K562 (cell line): Measurements from ENCODE around the gene ARPC2. TPM values are rescaled to one million over a fixed set of nuclear protein-coding genes. Genes with fewer than 3 reads are reported as not detected.
A peak's percentile ranks its signal among the peaks of the same experiment; 100 is the strongest.

Experiments
- GTF2F1 ChIP-seq: IDR thresholded peaks from 2 replicates; pipeline ENCODE4 v1.6.1; 2011; ENCODE audit warnings: low read depth, low read length, improper control_type of control experiment
- PPARD ChIP-seq: fragments of 250-450 bp; sonication (Bioruptor Pico); IDR thresholded peaks from 2 replicates; pipeline ENCODE4 v1.8.0; 2022; ENCODE audit warnings: inconsistent platforms, mild to moderate bottlenecking, moderate library complexity
- RAD21 ChIP-seq, 2 experiments: fragments of 250-450 bp in 1 of 2; fragments of 450-650 bp in 1 of 2; sonication (Bioruptor Pico) in 1 of 2; formaldehyde crosslinking in 1 of 2; IDR thresholded peaks in 1 of 2; conservative IDR thresholded peaks in 1 of 2; 2 replicates each; pipeline versions ENCODE4 v1.4.0 to v1.8.0; 2020 to 2022; ENCODE audit warnings: mild to moderate bottlenecking in 2 of 2, moderate library complexity in 1 of 2
- SIX5 ChIP-seq, 2 experiments: IDR thresholded peaks; 2 replicates each; pipeline ENCODE4 v1.6.1; 2011; ENCODE audit warnings: low read length in 2 of 2, borderline replicate concordance in 1 of 2, low read depth in 1 of 2, mild to moderate bottlenecking in 1 of 2, moderate library complexity in 1 of 2; ENCODE audit not compliant: insufficient read depth in 1 of 2
- SMAD2 ChIP-seq: fragments of 150-350 bp; IDR thresholded peaks from 2 replicates; pipeline ENCODE4 v1.6.1; 2014; ENCODE audit warnings: low read depth, mild to moderate bottlenecking, low read length
- SMARCA4 ChIP-seq: fragments of 450-650 bp; IDR thresholded peaks from 2 replicates; pipeline ENCODE4 v1.6.1; 2016
- ZNF263 ChIP-seq: sonication (generic); formaldehyde crosslinking; IDR thresholded peaks from 2 replicates; pipeline ENCODE4 v1.8.0; 2022; ENCODE audit warnings: mild to moderate bottlenecking, missing genetic modification reagents, borderline replicate concordance
- ZNF408 ChIP-seq: fragments of 250-450 bp; sonication (Bioruptor Pico); IDR thresholded peaks from 2 replicates; pipeline ENCODE4 v1.4.0; 2020; ENCODE audit warnings: low read depth, mild to moderate bottlenecking, moderate library complexity
- ZNF785 ChIP-seq: fragments of 250-450 bp; sonication (Bioruptor Pico); IDR thresholded peaks from 2 replicates; pipeline ENCODE4 v1.4.0; 2020; ENCODE audit warnings: mild to moderate bottlenecking
- polyA plus RNA-seq, 8 experiments: library from polyadenylated mRNA; depleted of rRNA in 4 of 8; stranded (reverse) in 5 of 8; unstranded in 3 of 8; fragments of >200 nt; fragmentation: Nextera tagmentation in 2 of 8; fragmentation: Illumina TruSeq in 1 of 8; extraction: Ambion mirVana in 2 of 8; extraction: Trizol in 1 of 8; gene quantifications; 2 replicates each; pipeline versions ENCODE4 v1.2.1 to v1.2.3, GENCODE V29; 2011 to 2014; ENCODE audit warnings: inconsistent platforms in 1 of 8, missing spikeins in 1 of 8
- total RNA-seq, 7 experiments: library from RNA; depleted of rRNA in 6 of 7; stranded (reverse); fragments of >200 nt in 6 of 7; fragmentation: Illumina TruSeq in 2 of 7; extraction: Trizol in 2 of 7; gene quantifications; 2 replicates each; pipeline versions ENCODE4 v1.2.1 to v1.2.3, GENCODE V29; 2011 to 2021; ENCODE audit warnings: low replicate concordance in 1 of 7
- TF ChIP-seq, protein P1 (sequence below): fragments of 450-650 bp; IDR thresholded peaks from 2 replicates; pipeline ENCODE4 v1.6.1; 2018; ENCODE audit not compliant: partially characterized antibody
- TF ChIP-seq, protein P2 (sequence below): fragments of 450-650 bp; IDR thresholded peaks from one replicate; pipeline ENCODE4 v1.6.1; 2018; ENCODE audit warnings: mild to moderate bottlenecking, moderate library complexity; ENCODE audit not compliant: partially characterized antibody
- TF ChIP-seq, protein P3 (sequence below): fragments of 250-450 bp; sonication (Bioruptor Pico); IDR thresholded peaks from 2 replicates; pipeline ENCODE4 v1.8.0; 2021; ENCODE audit warnings: moderate library complexity, mild to moderate bottlenecking, inconsistent platforms
- TF ChIP-seq, protein P4 (sequence below): sonication (generic); formaldehyde crosslinking; IDR thresholded peaks from 2 replicates; pipeline ENCODE4 v1.8.0; 2023; ENCODE audit warnings: mild to moderate bottlenecking, missing genetic modification reagents

Gene ARPC2
- total and polyA plus RNA-seq, 9 of the 15 experiments (the other 6 are each of a cell fraction or from before 2014, with no cell fraction given), result 81.9 to 187 (median 103) TPM

DNA sequence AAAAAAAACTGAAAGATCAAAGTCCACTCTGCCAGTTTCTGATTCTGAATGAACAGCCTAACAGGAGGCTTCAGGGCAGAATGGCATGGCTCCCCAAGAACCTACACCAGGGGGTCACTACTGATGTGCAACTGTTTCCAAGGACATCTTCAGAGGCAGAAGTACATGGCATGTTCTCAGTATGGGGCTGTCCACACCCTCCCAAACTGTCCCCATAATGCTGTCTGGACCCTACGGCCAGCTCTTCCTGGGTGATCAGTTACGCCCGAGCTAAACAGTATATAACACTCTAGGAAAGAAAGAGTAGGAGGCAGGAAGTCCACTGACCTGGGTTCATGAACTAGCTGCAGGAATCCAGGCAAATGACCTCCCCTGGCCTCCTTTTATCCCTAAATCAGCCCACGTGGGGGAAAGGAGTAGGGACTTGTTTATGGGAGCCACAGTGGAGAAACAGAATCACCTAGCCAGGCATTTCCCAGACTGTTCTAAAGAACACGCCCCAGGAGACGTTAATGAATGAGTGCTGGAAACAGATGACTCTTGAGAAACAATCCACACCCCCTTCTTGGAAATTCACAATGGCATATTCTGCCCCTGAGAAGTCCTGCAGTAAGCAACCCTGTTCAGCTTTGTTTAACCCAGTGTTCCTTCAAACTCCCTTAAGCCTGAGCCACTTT, 72.8 kb downstream of the ARPC2 start (continued):
- TF ChIP-seq SIX5 (IDR thresholded peaks at IDR 0.05; ENCODE audit: borderline replicate concordance in 1 of 2, insufficient read depth in 1 of 2, low read depth in 1 of 2, low read length in 2 of 2) (no peak), SMAD2 (no peak), ZNF408 (CRISPR knock-in tag) (no peak), SMARCA4 (no peak), RAD21 (CRISPR knock-in tag; conservative IDR thresholded peaks at IDR 0.05 in 1 of 2, IDR thresholded peaks at IDR 0.05 in 1 of 2) (no peak), PPARD (CRISPR knock-in tag) (no peak), GTF2F1 (no peak), ZNF263 (CRISPR knock-in tag) (no peak), ZNF785 (CRISPR knock-in tag) (no peak)
- TF ChIP-seq, protein P1, sequence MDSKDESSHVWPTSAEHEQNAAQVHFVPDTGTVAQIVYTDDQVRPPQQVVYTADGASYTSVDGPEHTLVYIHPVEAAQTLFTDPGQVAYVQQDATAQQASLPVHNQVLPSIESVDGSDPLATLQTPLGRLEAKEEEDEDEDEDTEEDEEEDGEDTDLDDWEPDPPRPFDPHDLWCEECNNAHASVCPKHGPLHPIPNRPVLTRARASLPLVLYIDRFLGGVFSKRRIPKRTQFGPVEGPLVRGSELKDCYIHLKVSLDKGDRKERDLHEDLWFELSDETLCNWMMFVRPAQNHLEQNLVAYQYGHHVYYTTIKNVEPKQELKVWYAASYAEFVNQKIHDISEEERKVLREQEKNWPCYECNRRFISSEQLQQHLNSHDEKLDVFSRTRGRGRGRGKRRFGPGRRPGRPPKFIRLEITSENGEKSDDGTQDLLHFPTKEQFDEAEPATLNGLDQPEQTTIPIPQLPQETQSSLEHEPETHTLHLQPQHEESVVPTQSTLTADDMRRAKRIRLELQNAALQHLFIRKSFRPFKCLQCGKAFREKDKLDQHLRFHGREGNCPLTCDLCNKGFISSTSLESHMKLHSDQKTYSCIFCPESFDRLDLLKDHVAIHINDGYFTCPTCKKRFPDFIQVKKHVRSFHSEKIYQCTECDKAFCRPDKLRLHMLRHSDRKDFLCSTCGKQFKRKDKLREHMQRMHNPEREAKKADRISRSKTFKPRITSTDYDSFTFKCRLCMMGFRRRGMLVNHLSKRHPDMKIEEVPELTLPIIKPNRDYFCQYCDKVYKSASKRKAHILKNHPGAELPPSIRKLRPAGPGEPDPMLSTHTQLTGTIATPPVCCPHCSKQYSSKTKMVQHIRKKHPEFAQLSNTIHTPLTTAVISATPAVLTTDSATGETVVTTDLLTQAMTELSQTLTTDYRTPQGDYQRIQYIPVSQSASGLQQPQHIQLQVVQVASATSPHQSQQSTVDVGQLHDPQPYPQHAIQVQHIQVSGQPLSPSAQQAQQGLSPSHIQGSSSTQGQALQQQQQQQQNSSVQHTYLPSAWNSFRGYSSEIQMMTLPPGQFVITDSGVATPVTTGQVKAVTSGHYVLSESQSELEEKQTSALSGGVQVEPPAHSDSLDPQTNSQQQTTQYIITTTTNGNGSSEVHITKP, result peak; percentile 88
- TF ChIP-seq, protein P2, sequence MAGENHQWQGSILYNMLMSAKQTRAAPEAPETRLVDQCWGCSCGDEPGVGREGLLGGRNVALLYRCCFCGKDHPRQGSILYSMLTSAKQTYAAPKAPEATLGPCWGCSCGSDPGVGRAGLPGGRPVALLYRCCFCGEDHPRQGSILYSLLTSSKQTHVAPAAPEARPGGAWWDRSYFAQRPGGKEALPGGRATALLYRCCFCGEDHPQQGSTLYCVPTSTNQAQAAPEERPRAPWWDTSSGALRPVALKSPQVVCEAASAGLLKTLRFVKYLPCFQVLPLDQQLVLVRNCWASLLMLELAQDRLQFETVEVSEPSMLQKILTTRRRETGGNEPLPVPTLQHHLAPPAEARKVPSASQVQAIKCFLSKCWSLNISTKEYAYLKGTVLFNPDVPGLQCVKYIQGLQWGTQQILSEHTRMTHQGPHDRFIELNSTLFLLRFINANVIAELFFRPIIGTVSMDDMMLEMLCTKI, result no peak
- TF ChIP-seq, protein P3, sequence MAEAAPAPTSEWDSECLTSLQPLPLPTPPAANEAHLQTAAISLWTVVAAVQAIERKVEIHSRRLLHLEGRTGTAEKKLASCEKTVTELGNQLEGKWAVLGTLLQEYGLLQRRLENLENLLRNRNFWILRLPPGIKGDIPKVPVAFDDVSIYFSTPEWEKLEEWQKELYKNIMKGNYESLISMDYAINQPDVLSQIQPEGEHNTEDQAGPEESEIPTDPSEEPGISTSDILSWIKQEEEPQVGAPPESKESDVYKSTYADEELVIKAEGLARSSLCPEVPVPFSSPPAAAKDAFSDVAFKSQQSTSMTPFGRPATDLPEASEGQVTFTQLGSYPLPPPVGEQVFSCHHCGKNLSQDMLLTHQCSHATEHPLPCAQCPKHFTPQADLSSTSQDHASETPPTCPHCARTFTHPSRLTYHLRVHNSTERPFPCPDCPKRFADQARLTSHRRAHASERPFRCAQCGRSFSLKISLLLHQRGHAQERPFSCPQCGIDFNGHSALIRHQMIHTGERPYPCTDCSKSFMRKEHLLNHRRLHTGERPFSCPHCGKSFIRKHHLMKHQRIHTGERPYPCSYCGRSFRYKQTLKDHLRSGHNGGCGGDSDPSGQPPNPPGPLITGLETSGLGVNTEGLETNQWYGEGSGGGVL (CRISPR knock-in tag), result no peak
- TF ChIP-seq, protein P4, sequence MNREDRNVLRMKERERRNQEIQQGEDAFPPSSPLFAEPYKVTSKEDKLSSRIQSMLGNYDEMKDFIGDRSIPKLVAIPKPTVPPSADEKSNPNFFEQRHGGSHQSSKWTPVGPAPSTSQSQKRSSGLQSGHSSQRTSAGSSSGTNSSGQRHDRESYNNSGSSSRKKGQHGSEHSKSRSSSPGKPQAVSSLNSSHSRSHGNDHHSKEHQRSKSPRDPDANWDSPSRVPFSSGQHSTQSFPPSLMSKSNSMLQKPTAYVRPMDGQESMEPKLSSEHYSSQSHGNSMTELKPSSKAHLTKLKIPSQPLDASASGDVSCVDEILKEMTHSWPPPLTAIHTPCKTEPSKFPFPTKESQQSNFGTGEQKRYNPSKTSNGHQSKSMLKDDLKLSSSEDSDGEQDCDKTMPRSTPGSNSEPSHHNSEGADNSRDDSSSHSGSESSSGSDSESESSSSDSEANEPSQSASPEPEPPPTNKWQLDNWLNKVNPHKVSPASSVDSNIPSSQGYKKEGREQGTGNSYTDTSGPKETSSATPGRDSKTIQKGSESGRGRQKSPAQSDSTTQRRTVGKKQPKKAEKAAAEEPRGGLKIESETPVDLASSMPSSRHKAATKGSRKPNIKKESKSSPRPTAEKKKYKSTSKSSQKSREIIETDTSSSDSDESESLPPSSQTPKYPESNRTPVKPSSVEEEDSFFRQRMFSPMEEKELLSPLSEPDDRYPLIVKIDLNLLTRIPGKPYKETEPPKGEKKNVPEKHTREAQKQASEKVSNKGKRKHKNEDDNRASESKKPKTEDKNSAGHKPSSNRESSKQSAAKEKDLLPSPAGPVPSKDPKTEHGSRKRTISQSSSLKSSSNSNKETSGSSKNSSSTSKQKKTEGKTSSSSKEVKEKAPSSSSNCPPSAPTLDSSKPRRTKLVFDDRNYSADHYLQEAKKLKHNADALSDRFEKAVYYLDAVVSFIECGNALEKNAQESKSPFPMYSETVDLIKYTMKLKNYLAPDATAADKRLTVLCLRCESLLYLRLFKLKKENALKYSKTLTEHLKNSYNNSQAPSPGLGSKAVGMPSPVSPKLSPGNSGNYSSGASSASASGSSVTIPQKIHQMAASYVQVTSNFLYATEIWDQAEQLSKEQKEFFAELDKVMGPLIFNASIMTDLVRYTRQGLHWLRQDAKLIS (CRISPR knock-in tag), result 0 out of 2 replicates have a peak, but pooled peaks have one; percentile 13
